Hepatocyte (in vitro differentiated cells): ENCODE results near the gene ALPL. TPM values are rescaled to one million over a fixed set of nuclear protein-coding genes. Genes with fewer than 3 reads are reported as not detected.

ENCODE experiments used
- DNase-seq: peaks from one replicate; pipeline ENCODE4 v3.0.0-alpha.2; 2016; ENCODE audit warnings: low spot score
- H2AFZ ChIP-seq: fragments of 200-600 bp; sonication (generic); 2 replicates; pipeline ENCODE4 v1.6.0; 2016; ENCODE audit warnings: antibody characterized with exemption, mild to moderate bottlenecking
- H3K27ac ChIP-seq: fragments of 200-600 bp; sonication (generic); 2 replicates; pipeline ENCODE4 v1.5.1; 2016; ENCODE audit warnings: mild to moderate bottlenecking
- H3K27me3 ChIP-seq: fragments of 200-600 bp; sonication (generic); 2 replicates; pipeline ENCODE4 v1.6.1; 2016
- H3K36me3 ChIP-seq: fragments of 200-600 bp; sonication (generic); replicated peaks from 2 replicates; pipeline ENCODE4 v1.5.1; 2016; ENCODE audit warnings: low read depth; ENCODE audit not compliant: insufficient read depth
- H3K4me1 ChIP-seq: fragments of 200-600 bp; sonication (generic); 2 replicates; pipeline ENCODE4 v1.5.1; 2016; ENCODE audit warnings: mild to moderate bottlenecking, moderate library complexity; ENCODE audit not compliant: insufficient read depth
- H3K4me2 ChIP-seq: fragments of 200-600 bp; sonication (generic); 2 replicates; pipeline ENCODE4 v1.6.0; 2016
- H3K4me3 ChIP-seq: fragments of 200-600 bp; sonication (generic); 2 replicates; pipeline ENCODE4 v1.5.1; 2016; ENCODE audit warnings: mild to moderate bottlenecking
- H3K79me2 ChIP-seq: fragments of 200-600 bp; sonication (generic); 2 replicates; pipeline ENCODE4 v1.6.0; 2017; ENCODE audit warnings: mild to moderate bottlenecking
- H3K9me2 ChIP-seq: fragments of 200-600 bp; sonication (generic); replicated peaks from 2 replicates; pipeline ENCODE4 v1.6.0; 2017; ENCODE audit warnings: mild to moderate bottlenecking; ENCODE audit not compliant: insufficient read depth
- H3K9me3 ChIP-seq: fragments of 200-600 bp; sonication (generic); 2 replicates; pipeline ENCODE4 v1.5.1; 2016; ENCODE audit warnings: low read depth, mild to moderate bottlenecking
- H4K20me1 ChIP-seq: fragments of 200-600 bp; sonication (generic); 2 replicates; pipeline ENCODE4 v1.6.0; 2016; ENCODE audit warnings: mild to moderate bottlenecking; ENCODE audit not compliant: insufficient read depth, poor library complexity, severe bottlenecking
- EZH2 ChIP-seq: fragments of 200-600 bp; sonication (generic); IDR thresholded peaks from 2 replicates; pipeline ENCODE4 v1.6.1; 2016; ENCODE audit warnings: antibody characterized with exemption, mild to moderate bottlenecking, borderline replicate concordance
- EZH2phosphoT487 ChIP-seq: fragments of 200-600 bp; sonication (generic); IDR thresholded peaks from one replicate; pipeline ENCODE4 v1.6.1; 2018; ENCODE audit warnings: antibody characterized with exemption, mild to moderate bottlenecking, low read depth, moderate library complexity; ENCODE audit not compliant: unreplicated experiment, severe bottlenecking
- WGBS: methylation state at CpG from one replicate; pipeline ENCODE4 v1.1.6; 2016; ENCODE audit warnings: low lambda C conversion rate; ENCODE audit errors: missing lambda C conversion rate; 5-methylcytosine and 5-hydroxymethylcytosine counted together
- polyA plus RNA-seq: library from polyadenylated mRNA; unstranded; fragments of >200 nt; fragmentation: Nextera tagmentation; extraction: Ambion mirVana; gene quantifications from 2 replicates; pipeline ENCODE4 v1.2.1, GENCODE V29; 2016
- total RNA-seq: library from RNA; depleted of rRNA; stranded (reverse); fragments of >200 nt; gene quantifications from 2 replicates; pipeline ENCODE4 v1.2.3, GENCODE V29; 2014
- TF ChIP-seq, protein P1 (sequence below): fragments of 200-600 bp; sonication (generic); IDR thresholded peaks from 2 replicates; pipeline ENCODE4 v1.5.1; 2016; ENCODE audit warnings: antibody characterized with exemption, mild to moderate bottlenecking; ENCODE audit not compliant: poor library complexity

ALPL gene
- total and polyA plus RNA-seq, 2 experiments from 2014 or later = 2.2 to 6.0 TPM

GRCh38 chr1:21604208-21604957 lies 95.2 kb downstream of the ALPL start:
- Histone ChIP-seq H3K9me3 (no peaks in the 10 kb centered on the region), H4K20me1 (no peaks in the 10 kb centered on the region), H3K9me2 (no peaks in the 10 kb centered on the region), H3K36me3 (no peaks in the 10 kb centered on the region), H3K4me2 (no peak overlapping the region), H3K27ac (no peak overlapping the region), H3K4me3 (no peak overlapping the region), H3K79me2 (no peaks in the 10 kb centered on the region), H3K27me3 (no peaks in the 10 kb centered on the region), H2AFZ (no peak overlapping the region), H3K4me1 (no peaks in the 10 kb centered on the region)
- TF ChIP-seq, protein P1, sequence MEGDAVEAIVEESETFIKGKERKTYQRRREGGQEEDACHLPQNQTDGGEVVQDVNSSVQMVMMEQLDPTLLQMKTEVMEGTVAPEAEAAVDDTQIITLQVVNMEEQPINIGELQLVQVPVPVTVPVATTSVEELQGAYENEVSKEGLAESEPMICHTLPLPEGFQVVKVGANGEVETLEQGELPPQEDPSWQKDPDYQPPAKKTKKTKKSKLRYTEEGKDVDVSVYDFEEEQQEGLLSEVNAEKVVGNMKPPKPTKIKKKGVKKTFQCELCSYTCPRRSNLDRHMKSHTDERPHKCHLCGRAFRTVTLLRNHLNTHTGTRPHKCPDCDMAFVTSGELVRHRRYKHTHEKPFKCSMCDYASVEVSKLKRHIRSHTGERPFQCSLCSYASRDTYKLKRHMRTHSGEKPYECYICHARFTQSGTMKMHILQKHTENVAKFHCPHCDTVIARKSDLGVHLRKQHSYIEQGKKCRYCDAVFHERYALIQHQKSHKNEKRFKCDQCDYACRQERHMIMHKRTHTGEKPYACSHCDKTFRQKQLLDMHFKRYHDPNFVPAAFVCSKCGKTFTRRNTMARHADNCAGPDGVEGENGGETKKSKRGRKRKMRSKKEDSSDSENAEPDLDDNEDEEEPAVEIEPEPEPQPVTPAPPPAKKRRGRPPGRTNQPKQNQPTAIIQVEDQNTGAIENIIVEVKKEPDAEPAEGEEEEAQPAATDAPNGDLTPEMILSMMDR = no peak
- TF ChIP-seq EZH2 (no peak), EZH2phosphoT487 (no peak)
- DNase-seq = no peak
- 90% methylated on average over 10 of the region's 12 CpGs for WGBS

DNA sequence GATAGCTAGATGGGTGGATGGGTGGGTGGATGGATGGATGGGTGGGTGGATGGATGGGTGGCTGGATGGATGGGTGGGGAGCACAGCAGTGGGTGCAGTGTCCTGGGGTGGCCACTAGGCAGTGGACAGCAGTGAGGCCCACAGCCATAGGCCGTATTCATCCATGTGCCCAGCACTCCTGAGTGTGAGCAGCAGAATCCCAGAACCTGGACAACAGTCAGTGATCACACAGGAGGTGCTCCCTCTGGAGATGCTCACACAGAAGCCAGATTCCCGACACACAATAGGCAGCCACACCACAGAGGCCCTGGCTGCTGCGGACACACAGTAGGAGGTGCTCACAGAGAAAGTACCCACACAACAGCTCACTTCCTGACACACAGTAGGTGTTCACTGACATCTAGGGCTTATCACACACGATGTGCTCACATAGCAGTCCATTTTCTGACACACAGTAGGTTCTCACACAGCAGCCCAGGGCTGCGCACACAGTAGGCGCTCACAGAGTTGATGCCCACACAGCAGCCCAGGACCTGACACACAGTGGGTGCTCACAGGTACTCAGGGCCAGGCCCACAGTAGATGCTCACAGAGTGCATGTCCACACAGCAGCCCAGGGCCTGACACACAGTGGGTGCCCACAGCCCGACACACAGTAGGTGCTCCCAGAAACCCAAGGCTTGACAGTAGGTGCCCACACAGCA lies 95.9 kb downstream of the ALPL start:
- Histone ChIP-seq H3K9me2 (no peaks in the 10 kb centered on the region), H3K79me2 (no peaks in the 10 kb centered on the region), H2AFZ (no peak overlapping the region), H3K36me3 (no peaks in the 10 kb centered on the region), H3K4me1 (no peaks in the 10 kb centered on the region), H3K27ac (no peak overlapping the region), H3K4me3 (no peak overlapping the region), H3K4me2 (no peak overlapping the region), H4K20me1 (no peaks in the 10 kb centered on the region), H3K27me3 (no peaks in the 10 kb centered on the region), H3K9me3 (no peaks in the 10 kb centered on the region)
- TF ChIP-seq EZH2phosphoT487 (no peak), EZH2 (no peak)
- TF ChIP-seq, protein P1 = no peak
- DNase-seq = no peak
- WGBS = 91% methylated on average over 7 of the region's 7 CpGs

DNA sequence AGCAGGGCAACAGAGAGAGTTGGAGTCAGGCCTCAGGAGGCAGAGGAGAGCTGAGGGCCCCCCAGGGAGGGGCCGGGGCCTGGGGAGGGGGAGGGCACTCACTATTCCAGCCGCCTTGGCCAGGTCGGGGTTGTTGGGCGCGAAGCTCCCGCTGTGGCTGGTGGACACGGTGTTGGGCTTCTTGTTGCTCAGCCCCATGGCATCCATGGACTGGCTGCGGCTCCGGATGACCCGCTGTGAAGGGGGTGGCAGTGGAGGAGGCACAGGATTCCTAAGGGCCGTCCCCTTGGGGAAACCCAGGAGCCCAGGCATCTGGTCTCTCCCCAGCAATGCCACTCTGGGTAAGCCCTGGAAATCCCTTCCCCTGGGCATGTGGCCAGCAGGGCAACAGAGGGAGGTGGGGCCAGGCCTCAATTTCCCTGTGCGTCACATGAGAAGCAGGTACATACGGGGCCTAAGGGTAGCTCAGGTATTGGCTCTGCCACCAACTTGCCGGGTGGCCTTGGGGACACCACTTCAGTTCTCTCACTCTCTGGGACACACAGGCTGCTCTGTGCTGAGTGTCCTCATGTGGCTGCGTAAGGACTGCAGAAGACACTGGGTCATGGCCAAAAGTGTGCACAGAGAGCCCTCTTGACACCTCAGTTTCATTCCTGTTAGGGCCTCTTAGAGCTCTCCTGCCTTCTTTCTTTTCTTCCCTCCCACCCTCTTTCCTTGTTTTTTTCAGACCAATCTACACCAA lies 96.9 kb downstream of the ALPL start:
- no peaks in the 10 kb centered on the region for H4K20me1 ChIP-seq
- no peaks in the 10 kb centered on the region for H3K9me2 ChIP-seq
- no peaks in the 10 kb centered on the region for H3K9me3 ChIP-seq
- no peak overlapping the region for H3K4me3 ChIP-seq
- H3K36me3 ChIP-seq = no peaks in the 10 kb centered on the region
- DNase-seq = no peak
- no peaks in the 10 kb centered on the region for H3K79me2 ChIP-seq
- no peak overlapping the region for H3K27ac ChIP-seq
- H3K4me2 ChIP-seq = no peak overlapping the region
- no peaks in the 10 kb centered on the region for H3K4me1 ChIP-seq
- WGBS = 93% methylated on average over 15 of the region's 15 CpGs
- TF ChIP-seq EZH2phosphoT487 (no peak), EZH2 (no peak)
- TF ChIP-seq, protein P1 = no peak
- no peak overlapping the region for H2AFZ ChIP-seq
- no peaks in the 10 kb centered on the region for H3K27me3 ChIP-seq
